Cardiac fibroblast (primary cell): ENCODE measurements around the gene RHO.

ENCODE experiments used
- DNase-seq, 2 donors: peaks; one replicate each; pipeline versions ENCODE4 v3.0.0 to v3.0.0-alpha.2; 2010; ENCODE audit warnings: low read depth in 2 of 2
- H3K4me3 ChIP-seq, 2 donors: replicated peaks in 1 of 2; 1 replicate in 1 of 2; 2 replicates in 1 of 2; pipeline ENCODE4 v1.5.1; 2011; ENCODE audit warnings: low read depth in 2 of 2, low read length in 2 of 2, mild to moderate bottlenecking in 2 of 2, moderate library complexity in 1 of 2
- TF ChIP-seq, protein P1 (sequence below): IDR thresholded peaks from one replicate; pipeline ENCODE4 v1.5.1; 2011; ENCODE audit warnings: low read depth, mild to moderate bottlenecking, low read length, inconsistent platforms

Gene RHO

DNA sequence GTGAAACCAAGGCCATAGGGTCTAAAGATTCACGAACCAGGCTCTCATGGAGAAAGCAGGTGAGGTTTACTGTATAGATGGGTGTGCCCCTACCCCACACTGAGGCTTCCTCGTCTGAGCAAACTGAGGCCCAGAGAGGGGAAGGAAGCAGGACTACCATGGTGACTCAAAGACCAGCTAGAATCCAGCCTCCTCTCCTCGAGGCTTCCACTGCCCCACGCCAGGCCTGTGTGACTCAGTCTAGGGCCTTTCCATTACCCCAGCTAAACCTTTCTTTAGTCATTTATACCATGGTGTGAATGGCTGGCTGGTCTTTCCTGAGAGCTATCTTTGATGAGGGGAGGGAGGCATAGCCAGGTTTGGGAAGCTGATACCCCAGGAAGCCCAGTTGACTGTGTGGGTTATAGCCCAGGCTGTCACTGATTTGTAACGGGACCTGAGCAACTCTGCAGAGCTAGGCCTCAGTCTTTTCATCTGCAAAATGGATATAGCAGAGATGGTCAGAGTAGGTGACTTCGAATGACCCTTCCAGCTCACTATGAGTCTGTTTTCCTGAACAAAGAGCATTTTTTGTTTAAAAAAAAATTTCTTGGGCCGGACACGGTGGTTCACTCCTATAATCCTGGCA is 3.0 kb upstream of the RHO start:
- H3K4me3 ChIP-seq, result no peak overlapping the region
- TF ChIP-seq, protein P1, sequence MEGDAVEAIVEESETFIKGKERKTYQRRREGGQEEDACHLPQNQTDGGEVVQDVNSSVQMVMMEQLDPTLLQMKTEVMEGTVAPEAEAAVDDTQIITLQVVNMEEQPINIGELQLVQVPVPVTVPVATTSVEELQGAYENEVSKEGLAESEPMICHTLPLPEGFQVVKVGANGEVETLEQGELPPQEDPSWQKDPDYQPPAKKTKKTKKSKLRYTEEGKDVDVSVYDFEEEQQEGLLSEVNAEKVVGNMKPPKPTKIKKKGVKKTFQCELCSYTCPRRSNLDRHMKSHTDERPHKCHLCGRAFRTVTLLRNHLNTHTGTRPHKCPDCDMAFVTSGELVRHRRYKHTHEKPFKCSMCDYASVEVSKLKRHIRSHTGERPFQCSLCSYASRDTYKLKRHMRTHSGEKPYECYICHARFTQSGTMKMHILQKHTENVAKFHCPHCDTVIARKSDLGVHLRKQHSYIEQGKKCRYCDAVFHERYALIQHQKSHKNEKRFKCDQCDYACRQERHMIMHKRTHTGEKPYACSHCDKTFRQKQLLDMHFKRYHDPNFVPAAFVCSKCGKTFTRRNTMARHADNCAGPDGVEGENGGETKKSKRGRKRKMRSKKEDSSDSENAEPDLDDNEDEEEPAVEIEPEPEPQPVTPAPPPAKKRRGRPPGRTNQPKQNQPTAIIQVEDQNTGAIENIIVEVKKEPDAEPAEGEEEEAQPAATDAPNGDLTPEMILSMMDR, result no peak
- DNase-seq, result peak; percentile 36 to 85

DNA sequence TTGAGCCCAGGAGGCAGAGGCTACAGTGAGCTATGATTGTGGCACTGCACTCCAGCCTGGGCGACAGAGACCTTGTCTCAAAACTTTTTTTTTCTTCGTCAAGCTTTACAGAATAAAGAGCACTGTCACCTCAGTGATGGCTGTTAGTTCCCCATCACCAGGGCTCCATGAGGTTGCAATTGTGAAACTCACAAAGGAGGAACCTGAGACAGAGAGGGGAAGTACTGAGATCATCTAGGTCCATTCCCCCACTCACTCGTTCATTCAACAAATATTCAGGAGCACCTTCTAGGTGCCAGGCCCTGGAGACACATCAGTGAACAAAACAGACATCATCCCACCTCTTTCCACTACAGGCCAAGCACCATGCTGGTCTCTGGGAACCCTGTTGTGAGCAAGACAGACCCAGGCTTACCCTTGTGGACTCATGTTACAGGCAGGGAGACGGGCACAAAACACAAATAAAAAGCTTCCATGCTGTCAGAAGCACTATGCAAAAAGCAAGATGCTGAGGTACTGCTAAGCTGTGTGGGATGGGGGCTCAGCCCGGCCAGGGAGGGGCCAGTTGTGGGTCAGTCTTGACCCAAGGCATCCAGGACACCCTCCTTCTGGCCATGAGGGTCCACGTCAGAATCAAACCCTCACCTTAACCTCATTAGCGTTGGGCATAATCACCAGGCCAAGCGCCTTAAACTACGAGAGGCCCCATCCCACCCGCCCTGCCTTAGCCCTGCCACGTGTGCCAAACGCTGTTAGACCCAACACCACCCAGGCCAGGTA is 2.1 kb upstream of the RHO start:
- no peak overlapping the region for H3K4me3 ChIP-seq
- TF ChIP-seq, protein P1, result no peak
- DNase-seq, result no peak

DNA sequence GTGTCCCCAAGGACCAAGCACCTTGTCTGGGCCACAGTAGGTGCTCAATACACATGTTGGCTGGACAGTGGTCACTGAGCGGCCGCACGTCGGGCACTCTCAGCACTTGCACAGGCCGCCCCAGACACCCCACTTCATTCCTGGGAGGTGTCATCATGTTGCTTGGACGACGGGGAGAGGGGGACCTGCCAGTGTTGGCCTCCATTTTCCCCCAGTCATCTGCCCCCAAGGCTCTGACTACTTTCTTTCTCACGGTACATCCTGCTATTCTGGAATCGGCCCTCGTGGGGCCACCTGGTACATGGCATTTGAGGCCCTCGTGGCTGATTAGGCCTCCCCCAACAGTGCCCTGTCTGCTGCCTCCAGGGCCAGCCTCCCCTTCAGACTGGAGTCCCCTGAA is 1.2 kb upstream of the RHO start:
- DNase-seq, result no peak
- no peak overlapping the region for H3K4me3 ChIP-seq
- TF ChIP-seq, protein P1, result no peak

DNA sequence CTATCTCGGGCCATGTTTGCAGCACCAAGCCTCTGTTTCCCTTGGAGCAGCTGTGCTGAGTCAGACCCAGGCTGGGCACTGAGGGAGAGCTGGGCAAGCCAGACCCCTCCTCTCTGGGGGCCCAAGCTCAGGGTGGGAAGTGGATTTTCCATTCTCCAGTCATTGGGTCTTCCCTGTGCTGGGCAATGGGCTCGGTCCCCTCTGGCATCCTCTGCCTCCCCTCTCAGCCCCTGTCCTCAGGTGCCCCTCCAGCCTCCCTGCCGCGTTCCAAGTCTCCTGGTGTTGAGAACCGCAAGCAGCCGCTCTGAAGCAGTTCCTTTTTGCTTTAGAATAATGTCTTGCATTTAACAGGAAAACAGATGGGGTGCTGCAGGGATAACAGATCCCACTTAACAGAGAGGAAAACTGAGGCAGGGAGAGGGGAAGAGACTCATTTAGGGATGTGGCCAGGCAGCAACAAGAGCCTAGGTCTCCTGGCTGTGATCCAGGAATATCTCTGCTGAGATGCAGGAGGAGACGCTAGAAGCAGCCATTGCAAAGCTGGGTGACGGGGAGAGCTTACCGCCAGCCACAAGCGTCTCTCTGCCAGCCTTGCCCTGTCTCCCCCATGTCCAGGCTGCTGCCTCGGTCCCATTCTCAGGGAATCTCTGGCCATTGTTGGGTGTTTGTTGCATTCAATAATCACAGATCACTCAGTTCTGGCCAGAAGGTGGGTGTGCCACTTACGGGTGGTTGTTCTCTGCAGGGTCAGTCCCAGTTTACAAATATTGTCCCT is 1.2 kb downstream of the RHO start:
- H3K4me3 ChIP-seq, result no peak overlapping the region
- TF ChIP-seq, protein P1, result no peak
- DNase-seq, result peak in 1 of 2 donors; percentile 21

DNA sequence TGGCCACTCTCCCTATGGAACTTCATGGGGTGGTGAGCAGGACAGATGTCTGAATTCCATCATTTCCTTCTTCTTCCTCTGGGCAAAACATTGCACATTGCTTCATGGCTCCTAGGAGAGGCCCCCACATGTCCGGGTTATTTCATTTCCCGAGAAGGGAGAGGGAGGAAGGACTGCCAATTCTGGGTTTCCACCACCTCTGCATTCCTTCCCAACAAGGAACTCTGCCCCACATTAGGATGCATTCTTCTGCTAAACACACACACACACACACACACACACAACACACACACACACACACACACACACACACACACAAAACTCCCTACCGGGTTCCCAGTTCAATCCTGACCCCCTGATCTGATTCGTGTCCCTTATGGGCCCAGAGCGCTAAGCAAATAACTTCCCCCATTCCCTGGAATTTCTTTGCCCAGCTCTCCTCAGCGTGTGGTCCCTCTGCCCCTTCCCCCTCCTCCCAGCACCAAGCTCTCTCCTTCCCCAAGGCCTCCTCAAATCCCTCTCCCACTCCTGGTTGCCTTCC is 1.9 kb downstream of the RHO start:
- peak; percentile 48 to 96 for DNase-seq
- no peak overlapping the region for H3K4me3 ChIP-seq
- TF ChIP-seq, protein P1, result no peak

DNA sequence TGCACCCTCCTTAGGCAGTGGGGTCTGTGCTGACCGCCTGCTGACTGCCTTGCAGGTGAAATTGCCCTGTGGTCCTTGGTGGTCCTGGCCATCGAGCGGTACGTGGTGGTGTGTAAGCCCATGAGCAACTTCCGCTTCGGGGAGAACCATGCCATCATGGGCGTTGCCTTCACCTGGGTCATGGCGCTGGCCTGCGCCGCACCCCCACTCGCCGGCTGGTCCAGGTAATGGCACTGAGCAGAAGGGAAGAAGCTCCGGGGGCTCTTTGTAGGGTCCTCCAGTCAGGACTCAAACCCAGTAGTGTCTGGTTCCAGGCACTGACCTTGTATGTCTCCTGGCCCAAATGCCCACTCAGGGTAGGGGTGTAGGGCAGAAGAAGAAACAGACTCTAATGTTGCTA is 2.4 kb downstream of the RHO start:
- no peak for DNase-seq
- TF ChIP-seq, protein P1, result no peak
- H3K4me3 ChIP-seq, result no peak overlapping the region
